Astrocyte of the hippocampus (primary cell): ENCODE measurements around the gene ADAT3.
"Not testable (repeated sequence)": the region's sequence is repeated elsewhere in the genome, so short reads cannot be mapped to it uniquely, and the experiment has no call there.

ENCODE experiments used
- DNase-seq: peaks from one replicate; pipeline ENCODE4 v3.0.0; 2011; ENCODE audit warnings: low read depth, low spot score

ADAT3 gene

DNA sequence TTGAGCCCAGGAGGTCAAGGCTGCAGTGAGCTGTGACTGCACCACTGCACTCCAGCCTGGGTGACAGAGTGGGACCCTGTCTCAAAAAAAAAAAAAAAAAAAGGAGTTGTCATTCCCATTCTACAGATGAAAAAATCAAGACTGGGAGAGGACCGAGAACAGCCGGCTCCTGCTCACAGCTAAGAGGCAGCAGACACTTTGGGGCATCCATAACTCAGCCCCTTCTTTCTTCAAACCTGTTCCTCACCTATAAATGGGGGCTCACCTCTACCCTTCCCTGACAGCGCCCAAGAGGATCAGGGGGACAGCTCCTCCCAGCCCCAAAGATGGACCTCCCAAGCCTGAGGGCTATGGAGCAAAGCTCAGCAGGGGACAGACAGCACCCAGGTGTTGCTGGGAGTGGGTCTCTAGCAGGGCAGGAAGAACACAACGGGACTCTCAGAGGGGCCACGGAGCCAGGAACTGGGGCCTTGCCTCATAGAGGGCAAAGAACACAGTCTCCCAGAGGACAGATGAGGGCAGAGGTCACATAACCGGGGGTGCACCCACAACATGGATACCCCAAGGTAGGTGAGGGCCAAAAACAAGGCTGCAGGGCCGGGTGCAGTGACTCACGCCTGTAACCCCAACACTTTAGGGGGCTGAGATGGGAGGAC lies 38.4 kb upstream of the ADAT3 start:
- DNase-seq, result no peak

DNA sequence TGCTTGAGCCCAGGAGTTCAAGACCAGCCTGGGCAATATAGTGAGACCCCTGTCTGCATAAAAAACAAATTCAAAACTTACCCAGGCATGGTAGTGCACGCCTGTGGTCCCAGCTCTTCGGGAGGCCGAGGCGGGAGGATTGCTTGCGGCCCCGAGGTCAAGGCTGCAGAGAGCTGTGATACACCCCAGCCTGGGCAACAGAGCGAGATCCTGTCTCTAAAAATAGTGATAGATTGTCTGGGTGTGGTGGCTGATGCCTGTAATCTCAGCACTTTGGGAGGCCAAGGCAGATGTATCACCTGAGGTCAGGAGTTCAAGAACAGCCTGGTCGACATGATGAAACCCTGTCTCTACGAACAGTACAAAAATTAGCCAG lies 37.9 kb upstream of the ADAT3 start:
- DNase-seq, result no peak

DNA sequence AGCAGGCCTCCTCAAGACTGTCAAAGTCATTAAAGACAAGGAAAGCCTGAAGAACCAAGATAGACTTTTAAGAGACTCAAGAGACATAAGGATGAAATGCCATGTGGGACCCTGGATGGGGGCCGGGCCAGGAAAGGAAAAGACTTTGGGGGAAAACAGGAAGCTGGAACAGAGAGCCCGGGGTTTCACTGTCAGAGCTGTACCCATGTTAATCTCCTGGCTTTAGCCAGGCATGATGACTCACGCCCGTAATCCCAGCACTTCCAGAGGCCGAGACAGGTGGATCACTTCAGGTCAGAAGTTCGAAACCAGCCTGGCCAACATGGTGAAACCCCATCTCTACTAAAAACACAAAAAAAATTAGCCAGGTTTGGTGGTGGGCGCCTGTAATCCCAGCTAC lies 36.2 kb upstream of the ADAT3 start:
- DNase-seq, result no peak

DNA sequence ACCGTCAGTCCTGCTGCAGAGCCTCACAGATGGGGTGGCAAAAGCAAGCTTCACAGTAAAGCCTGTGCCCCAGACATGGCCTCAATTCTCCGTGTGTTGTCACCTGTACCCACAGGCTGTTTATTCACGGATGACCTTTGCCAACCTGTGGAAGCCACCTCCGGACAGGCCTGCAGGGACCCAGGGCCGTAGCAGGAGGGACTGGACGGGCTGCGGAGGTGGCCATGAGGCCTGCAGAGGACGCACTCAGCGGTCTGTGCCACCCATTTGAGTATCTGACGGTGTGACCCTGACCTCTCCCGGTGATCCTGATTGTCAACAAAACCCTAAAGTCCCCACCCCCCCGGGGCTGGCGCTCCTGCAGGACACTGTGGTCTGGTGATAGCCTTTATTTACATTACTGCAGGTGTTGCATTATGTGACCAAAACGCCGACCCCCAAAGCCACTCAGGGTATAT lies 34.0 kb upstream of the ADAT3 start:
- DNase-seq, result no peak

DNA sequence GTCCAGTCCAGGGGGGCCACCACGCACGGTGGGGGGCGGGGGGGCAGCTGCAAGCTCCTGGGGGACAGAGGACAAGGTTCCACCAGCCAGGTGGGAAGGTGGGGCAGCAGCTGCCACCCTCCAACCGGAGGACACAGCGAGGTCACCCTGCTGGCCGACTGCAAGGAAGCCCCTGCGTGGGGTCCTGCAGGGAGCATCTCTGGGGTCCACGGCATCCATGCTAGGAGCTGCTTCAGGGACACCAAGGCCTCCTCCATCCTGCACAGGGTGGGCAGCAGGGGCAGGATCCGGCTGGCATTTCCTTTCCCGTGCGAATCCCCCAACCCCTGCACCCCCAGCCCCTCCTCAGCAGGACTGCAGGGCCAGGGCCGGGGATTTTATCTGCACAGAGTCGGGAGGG lies 33.6 kb upstream of the ADAT3 start:
- DNase-seq, result no peak

DNA sequence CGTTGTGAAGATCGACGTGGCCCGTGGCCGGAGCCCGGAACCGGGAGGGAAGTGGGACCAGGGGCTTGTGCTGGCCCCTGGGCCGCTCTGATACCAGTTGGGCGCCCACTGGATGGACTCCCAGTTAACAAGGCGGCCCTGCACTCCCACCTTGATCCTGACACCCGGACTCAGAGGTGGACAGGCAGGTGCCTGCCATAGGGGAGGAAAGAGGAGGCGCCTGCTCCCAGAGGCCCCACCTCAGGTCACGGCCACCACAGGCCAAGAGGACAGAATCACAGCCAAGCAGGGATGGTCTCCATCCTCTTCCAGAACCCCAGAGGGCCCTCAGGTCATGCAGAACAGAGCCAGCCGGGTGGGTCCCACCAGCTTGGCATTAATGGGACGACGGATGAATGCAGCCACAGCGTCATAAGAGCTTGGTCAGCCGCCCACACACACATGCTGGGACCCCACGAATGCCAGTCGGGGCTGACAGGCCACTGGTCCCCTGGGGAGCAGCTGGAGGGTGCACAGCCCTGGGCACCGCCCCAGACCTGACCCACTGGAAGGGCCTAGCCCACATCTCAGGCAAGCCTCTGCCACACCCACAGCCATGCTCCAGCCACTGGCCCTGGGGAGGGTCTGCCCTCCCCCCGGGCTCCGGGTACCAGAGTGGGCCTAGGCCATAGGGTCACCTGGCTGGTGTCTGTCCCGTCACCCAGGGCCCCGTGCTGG lies 32.2 kb upstream of the ADAT3 start:
- DNase-seq, result no peak

DNA sequence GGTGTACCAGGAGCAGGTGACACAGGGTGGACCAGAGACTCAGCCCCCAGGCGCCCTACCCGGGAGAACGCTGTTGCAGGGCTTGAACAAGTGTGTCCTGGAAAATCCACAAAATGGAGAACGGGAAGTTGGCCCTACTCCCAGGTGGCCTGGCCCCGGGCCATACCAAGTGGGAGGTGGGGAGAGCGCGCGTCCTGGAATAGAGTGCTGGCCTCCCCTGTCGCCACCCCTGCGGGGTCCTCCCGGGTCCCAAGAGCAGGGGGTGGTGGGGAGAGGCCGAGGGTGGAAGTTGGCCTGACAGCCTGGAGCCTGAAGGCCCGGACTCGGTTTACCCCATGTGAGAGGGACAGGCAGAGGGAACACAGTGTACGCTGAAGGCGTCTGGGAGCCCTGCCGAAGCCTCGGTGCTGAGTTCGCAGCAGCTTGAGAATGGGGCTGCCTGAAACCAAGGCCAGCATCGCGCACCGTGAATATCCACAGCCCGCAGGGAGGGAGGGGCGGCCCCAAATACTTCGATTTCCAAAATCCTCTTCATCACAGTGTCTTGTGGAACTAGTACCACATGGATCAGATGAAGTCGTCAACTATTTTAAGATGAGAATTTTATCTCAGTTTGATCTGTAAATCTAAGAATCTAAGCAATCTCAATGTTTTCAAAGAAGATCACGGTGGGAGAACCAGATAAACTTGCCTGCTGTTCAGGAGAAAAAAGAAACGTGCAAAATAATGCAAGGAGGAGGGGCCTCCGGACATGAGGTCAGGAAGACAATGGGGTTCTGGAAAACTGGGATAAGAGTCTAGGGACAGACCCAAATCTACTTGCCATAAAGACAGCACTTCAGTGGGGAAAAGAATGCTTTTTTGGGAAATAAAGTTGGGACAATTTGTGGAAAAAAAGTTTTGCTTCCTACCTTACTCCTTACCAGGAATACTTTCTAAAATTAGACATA lies 31.4 kb upstream of the ADAT3 start:
- peak; percentile 73 for DNase-seq

DNA sequence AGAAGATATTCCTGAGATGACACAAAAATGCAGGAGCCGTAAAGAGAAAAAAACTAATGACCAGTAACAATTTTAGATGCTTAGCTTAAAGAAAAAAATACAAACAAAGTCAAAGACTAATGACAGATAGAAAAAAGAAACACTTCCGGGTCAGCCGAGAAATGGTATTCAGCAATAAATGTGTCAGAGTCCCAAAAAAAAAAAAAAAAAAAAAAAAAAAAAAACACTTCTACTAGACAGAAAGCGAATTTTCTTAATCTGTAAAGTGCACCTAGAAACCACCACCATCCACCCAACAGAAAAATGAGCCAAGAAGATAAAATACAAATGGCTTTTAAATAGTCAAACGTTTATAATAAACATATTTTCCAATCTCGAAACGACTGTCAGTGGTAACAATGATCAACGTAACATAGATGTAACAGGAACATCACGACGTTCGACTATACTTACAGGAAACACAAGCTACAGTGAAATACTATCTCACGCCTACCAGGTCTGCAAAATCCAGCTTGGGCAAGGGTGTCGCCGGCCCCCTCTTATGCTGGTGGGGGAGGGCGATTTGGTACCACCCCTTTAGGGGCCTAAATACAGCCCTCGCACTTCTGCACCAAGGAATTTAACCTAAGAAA lies 30.5 kb upstream of the ADAT3 start:
- DNase-seq, result no peak

DNA sequence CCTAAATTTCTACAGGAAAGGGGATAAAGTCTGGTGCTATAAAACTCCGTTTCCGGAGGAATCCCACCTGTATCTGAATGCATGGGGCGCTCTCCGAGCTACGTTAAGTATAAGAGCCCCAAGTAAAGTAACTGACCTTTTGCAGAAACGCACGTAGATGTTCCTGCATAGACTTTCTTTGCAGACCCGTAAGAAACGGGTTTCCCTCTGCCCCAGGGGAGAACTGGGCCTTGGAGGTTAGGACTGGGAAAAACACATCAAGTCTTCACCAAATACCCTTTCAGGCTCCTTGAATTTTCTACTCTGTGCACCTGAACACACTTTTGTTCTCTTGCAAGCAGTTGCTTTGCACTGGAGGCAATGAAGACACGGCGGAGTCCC lies 29.9 kb upstream of the ADAT3 start:
- not testable (repeated sequence) for DNase-seq

DNA sequence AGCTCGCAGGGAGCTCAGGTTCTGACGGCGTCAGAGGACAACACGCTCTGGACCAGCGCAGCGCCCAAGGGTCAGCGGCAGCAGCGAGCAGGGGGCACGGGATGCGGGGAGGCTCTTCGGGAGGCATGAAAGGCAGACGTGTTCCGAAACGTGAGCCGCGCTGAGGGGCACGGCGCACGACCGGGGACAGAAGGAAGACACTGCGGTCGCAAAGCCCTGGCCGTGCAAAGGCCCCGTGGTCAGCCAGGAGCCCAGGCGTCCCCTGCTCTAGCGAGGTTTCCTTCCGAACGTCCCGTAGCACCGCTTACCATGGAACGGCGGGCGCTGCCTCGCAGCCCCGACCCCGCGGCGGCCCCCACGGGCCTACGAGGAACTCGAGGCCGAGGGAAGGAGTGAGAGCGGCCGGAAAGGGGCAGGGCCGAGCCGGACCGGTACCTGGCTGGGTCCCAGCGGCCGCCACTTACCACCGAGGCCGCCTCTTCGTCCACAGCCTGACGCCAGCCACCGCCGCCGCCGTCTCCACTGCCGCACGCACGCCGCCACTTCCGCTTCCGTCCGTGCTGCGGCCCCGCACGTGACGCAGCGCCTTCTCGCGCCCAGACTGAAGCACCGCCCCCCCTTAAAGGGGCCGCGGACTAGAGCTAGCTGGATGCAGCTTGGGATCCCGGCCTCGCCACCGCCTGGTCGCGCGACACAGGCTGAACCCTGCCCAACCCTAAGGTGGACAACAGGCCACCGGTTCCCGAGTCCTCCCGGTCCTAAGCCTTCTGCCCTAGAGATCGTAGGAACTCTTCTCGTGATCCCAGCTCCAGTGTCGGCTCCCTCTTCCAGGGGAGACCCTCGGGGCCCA lies 29.3 kb upstream of the ADAT3 start:
- DNase-seq, result peak; percentile 97

DNA sequence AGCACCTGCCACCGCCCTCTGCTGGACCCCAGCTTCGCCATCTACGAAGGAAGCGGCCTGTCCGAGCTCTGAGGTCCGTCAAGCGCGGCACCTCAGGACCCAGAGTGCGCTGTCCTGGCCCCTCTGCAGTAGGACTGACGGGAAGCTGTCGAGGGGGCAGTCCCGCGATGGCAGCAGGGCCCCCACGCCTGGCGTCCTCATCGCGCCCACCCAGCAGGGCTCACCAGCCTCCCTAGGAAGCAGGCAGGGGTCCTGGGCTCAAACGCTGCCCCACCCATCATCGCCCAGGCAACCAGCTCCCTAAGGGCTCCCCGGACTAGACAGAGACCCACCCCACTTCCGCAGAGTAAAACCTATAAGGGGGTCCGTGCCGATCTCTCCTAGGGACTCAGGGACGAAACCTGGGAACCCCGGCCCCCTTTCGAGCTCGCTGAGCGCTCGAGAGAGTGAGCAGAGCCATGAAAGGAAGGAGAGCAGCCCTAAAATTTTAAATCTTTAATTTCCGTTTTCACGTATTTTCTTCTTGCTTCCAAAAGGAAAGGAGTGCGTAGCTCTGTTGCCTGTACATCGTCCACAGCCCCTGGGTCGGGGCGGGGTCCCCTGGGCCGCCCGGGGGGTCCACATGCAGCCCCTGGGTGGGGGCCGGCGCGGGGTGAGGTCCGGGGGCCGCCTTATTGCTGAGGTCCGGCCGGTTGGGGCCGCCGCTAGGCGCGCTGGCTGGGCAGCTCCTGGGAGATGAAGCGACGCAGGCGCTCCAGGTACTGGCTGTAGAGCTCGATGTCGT lies 28.5 kb upstream of the ADAT3 start:
- not testable (repeated sequence) for DNase-seq

DNA sequence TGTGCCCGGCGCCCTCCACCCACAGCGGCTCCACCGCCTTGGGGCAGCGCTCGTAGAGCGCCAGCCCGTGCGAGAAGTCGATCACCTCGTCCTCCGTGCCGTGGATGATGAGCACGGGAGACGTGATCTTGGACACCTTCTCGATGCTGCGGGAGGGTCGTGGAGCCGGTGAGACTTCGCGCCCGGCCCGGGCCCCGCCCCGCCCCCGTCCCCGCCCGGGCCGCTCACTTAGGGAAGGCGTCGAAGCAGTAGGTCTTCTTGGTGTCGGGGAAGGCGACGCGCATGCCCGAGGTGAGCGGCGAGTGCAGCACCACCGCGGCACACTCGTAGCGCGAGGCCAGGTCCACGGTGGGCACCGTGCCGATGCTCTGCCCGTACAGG lies 27.9 kb upstream of the ADAT3 start:
- not testable (repeated sequence) for DNase-seq

DNA sequence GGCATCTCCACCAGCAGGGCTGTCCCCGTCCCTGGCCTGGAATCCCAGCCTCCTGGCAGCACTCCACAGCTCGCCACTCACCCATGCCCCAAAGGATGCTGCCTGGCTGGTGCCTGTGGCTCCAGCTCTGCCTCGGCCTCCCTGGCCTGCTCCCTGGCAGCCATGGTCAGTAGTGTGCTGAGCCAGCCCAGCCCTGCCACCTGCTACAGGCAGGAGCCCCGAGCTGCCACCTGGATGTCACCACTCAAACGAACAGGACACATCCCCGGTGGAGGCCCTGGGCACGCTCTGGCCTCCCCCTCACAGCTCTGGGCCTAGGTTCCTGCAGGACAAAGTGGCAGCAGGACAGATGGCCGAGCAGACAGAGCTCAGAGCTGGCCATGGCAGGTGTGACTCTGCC lies 26.6 kb upstream of the ADAT3 start:
- not testable (repeated sequence) for DNase-seq

DNA sequence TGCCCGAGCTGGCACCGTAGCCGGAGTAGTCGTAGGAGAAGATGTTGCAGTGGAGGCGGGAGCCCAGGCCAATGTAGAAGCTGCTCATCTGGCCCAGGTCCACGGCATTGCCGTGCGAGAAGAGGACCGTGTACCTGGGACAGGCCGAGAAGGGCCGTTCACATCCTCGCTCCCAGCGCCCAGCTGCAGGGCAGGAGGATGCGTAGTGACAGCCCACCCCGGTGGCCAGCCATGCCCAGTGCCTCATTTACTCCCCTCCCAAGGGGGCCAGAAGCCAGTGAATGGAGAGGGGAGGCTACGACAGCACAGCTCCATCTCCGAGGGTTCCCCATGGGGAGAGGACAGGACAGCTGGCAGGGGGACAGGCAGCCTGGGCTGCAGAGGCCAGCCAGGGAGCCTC lies 25.2 kb upstream of the ADAT3 start:
- not testable (repeated sequence) for DNase-seq

DNA sequence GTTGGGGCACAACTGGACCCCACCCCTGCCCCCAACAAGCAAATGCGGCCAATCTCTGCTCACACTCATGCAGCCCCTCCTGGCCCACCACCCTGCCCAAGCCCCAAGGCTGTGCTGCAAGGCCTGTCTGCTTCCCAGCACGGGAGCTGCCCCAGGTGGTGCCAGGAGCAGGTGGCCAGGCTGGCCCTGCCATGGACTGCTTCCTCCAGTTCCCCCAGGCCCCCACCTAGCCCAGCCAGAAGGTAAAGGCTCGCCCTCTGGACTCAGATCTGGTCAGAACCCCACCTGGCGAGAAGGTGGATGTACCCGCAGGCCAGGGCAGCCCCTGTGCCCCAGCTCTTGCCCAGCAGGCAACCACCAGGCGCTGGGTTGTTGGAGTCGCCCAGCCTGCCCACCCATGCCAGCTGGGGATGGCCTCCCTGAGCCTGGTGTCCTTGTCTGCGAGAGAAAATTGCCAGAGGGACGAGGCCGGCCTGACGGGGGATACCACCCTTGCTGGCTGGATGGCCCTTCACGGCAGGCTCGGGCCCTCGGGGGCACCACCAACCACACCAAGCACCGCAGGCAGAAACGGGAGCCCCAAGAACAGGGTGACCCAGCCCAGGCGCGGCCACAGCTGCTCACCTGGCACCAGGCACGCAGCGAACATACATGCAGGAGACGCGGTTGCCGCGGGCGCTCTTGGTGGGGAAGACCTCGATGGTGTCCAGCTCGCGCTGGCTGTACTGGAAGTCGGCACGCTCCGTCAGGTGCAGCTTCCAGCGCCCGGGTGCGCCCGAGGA lies 24.4 kb upstream of the ADAT3 start:
- no peak for DNase-seq

DNA sequence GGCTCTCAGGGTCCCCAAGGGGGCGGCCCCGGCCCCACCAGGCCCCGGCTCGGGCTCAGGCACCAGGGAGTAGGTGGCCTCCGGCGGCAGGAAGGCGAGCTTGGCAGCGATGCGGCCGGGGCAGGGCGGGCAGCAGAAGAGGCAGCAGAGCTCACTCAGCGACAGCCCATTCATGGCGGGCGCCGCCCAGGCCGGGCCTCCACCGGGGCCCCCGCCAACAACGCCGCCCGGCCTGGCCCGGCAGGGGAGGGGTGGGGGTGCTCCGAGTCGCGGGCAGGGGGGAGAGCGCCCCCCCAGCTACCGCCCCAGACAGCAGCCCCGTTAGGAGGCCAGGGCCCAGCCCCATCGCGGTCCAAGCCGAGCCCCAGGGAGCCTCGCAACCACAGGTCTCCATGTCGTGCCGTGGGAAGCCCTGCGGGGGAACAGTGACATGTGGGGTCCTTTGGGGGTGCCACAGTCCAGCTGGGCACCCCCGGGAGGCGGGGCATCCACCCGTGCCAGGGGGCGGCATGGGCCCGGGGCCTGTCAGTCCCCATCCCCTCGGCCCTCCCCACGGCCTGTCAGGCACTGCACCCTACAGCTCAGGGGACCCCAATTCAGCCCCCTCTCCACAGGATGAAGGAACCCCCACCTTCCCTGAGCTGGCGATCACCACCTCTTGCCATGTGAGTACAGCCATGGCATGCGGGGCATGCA lies 23.7 kb upstream of the ADAT3 start:
- not testable (repeated sequence) for DNase-seq

DNA sequence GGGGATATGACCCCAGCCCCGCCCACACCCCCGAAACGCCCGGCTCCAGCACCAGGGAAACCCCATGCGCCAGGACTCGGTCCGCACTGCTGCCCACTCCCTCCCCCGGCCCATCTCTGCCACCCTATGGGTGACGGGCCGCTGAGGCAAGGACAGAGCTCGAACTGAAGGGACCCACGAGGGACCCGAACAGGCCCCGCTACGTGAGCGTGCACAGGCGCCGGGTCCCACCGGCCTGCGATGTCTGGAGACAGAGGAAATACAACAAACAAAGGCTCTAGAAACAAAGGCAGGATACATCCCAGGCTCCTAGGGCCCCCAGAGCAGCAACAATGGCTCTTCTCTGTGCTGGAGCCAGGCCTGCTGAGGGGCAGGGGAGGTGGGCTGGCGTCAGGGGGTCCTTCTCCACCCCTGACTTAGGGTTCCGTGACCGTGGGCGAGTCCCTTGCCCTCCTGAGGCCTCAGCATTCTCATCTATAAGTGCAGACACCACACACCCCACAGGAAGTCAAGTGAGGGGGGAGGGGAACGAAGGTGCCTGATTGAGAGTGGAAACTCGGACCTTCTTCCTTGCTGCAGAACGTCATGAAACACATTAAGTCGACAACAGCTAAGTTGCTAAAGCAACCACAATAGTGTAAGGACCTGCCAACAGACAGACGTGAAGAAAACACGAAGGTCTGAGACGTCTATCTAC lies 23.0 kb upstream of the ADAT3 start:
- no peak for DNase-seq
